OCI-LY3 (cell line): ENCODE results near the gene FAM53B.

Experiments
- CTCF ChIP-seq: fragments of 200-600, 300-600 bp; sonication (generic); IDR thresholded peaks from 2 replicates; pipeline ENCODE4 v1.5.1; 2014; ENCODE audit warnings: antibody characterized with exemption, low read length, low read depth
- EZH2phosphoT487 ChIP-seq: fragments of 200-600 bp; shearing (Covaris generic); IDR thresholded peaks from 2 replicates; pipeline ENCODE4 v1.6.1; 2018; ENCODE audit warnings: antibody characterized with exemption, mixed run types, low read depth

DNA sequence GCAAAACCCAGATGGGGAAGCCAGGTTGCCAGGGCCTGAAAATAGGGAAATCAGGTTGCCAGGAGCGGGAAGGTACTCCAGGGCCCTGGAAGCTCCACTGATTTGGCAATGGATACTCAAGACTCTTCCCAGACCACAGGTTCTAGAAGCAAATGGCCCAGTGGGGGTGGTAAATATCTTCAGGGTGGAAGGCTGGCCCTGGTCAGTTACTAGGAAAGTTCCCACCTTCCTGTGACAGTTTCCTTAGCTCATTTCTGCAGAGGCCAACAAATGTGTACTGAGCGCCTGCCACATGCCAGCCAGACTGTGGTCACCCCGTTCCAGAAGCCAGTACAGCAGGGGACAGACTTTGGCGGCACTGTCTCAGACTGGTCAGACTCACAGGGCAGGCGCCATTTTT is 113.6 kb downstream of the FAM53B start:
- TF ChIP-seq CTCF (no peak), EZH2phosphoT487 (no peak)
